AG09309 (cell line): Measurements from ENCODE around the gene GAS1.

Experiments
- DNase-seq: peaks from one replicate; pipeline ENCODE4 v3.0.0-alpha.2; 2010; ENCODE audit warnings: low read depth
- H3K4me3 ChIP-seq: 2 replicates; pipeline ENCODE4 v1.5.1; 2011; ENCODE audit warnings: mild to moderate bottlenecking, low read depth, low read length, moderate library complexity; ENCODE audit not compliant: control insufficient read depth
- CTCF ChIP-seq: IDR thresholded peaks from 2 replicates; pipeline ENCODE4 v1.5.1; 2011; ENCODE audit warnings: mild to moderate bottlenecking, low read depth, low read length, inconsistent platforms; ENCODE audit not compliant: insufficient read depth, control insufficient read depth; ENCODE audit errors: missing control alignments

Gene GAS1

GRCh38 chr9:86947146-86948073 is at the start of gene GAS1:
Gene GAS1, minus strand, starts transcription at chr9:86947506. Its CDS starts 727 bp downstream, at chr9:86946779.
- peak; percentile 97 for DNase-seq
- peak within 1 kb of the TSS; percentile 61 for H3K4me3 ChIP-seq
- no peak for TF ChIP-seq CTCF

GRCh38 chr9:86994231-86994630 is 46.9 kb upstream of the GAS1 start:
- H3K4me3 ChIP-seq: no peak overlapping the region
- TF ChIP-seq CTCF: no peak
- no peak for DNase-seq

GRCh38 chr9:86993830-86994229 is 46.5 kb upstream of the GAS1 start:
- H3K4me3 ChIP-seq: no peak overlapping the region
- no peak for TF ChIP-seq CTCF
- no peak for DNase-seq

- no peak for TF ChIP-seq CTCF
- no peak for DNase-seq
- H3K4me3 ChIP-seq: no peak overlapping the region
Measured at GRCh38 chr9:86991077-86991476, 43.8 kb upstream of the GAS1 start.

GRCh38 chr9:86990290-86990689 is 43.0 kb upstream of the GAS1 start:
- no peak for TF ChIP-seq CTCF
- H3K4me3 ChIP-seq: no peak overlapping the region
- no peak for DNase-seq

- no peak overlapping the region for H3K4me3 ChIP-seq
- no peak for TF ChIP-seq CTCF
- no peak for DNase-seq
Measured at GRCh38 chr9:86987900-86988299, 40.6 kb upstream of the GAS1 start.
